Measurements from ENCODE around the gene JUND. TPM values are rescaled to one million over a fixed set of nuclear protein-coding genes. Genes with fewer than 3 reads are reported as not detected.

JUND gene
- total and polyA plus RNA-seq, 5 donors from 2014 or later = 30.7 to 1,564 (median 71.7) TPM

DNA sequence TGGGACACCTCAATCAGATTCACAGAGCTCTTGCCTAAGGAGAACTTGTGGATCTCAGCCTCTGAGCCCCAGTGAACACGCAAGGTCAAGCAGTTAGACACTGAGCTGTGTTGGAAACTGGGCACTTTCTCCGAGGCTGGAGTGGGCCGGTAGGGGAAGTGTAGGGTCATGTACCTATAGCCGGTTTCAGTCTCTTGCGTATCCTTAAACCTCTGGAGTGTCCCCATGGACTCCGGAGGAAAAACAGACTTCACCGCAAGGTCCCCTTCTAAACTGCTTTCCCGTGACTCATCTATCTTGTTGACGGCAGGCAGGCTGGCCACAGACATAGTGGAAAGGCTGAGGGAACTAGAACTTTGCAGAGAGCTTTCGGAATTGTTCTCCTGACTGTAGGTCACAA is 18.5 kb downstream of the JUND start:
- H3K27me3 ChIP-seq (ENCODE audit: control insufficient read depth, insufficient read depth, low read length) = no peaks in the 10 kb centered on the region
- Mint-ChIP-seq H3K27me3 (peaks cover 5% of the 10 kb centered on the region), H3K36me3 (peaks cover 12% of the 10 kb centered on the region), H3K4me3 (no peak overlapping the region), H3K4me1 (peaks cover 0 to 2% (median 0%) of the 10 kb centered on the region in 4 donors), H3K9me3 (peaks cover 0 to 2% (median 0%) of the 10 kb centered on the region in 7 donors), H3K27ac (no peak overlapping the region)
- no peaks in the 10 kb centered on the region for H3K9me3 ChIP-seq (ENCODE audit: control insufficient read depth in 2 of 2, low read length in 2 of 2)
- H3K36me3 ChIP-seq (ENCODE audit: control insufficient read depth, insufficient read depth, low read length) = peaks cover 18% of the 10 kb centered on the region
- no peaks in the 10 kb centered on the region for H3K4me1 ChIP-seq (ENCODE audit: control insufficient read depth, insufficient read depth, low read length, poor library complexity, severe bottlenecking)
- ATAC-seq (ENCODE audit: low read depth in 2 of 2) (no peak), DNase-seq (no peak)
- H3K4me3 ChIP-seq (ENCODE audit: low read depth, low read length) = no peak overlapping the region
- no peak overlapping the region for H3K27ac ChIP-seq (ENCODE audit: insufficient read depth, low read length, poor library complexity, severe bottlenecking)

- Mint-ChIP-seq H3K36me3 (peaks cover 10% of the 10 kb centered on the region), H3K27ac (no peak overlapping the region), H3K27me3 (peaks cover 5% of the 10 kb centered on the region), H3K4me1 (peaks cover 0 to 2% (median 0%) of the 10 kb centered on the region in 4 donors), H3K9me3 (peaks cover 0 to 2% (median 0%) of the 10 kb centered on the region in 7 donors), H3K4me3 (peak overlapping the region in 1 of 4 donors; percentile 25)
- ATAC-seq (ENCODE audit: low read depth in 2 of 2) (no peak), DNase-seq (no peak)
- Histone ChIP-seq H3K27me3 (ENCODE audit: control insufficient read depth, insufficient read depth, low read length) (no peaks in the 10 kb centered on the region), H3K36me3 (ENCODE audit: control insufficient read depth, insufficient read depth, low read length) (peaks cover 13% of the 10 kb centered on the region), H3K4me1 (ENCODE audit: control insufficient read depth, insufficient read depth, low read length, poor library complexity, severe bottlenecking) (no peaks in the 10 kb centered on the region), H3K4me3 (ENCODE audit: low read depth, low read length) (no peak overlapping the region), H3K27ac (ENCODE audit: insufficient read depth, low read length, poor library complexity, severe bottlenecking) (no peak overlapping the region), H3K9me3 (ENCODE audit: control insufficient read depth in 2 of 2, low read length in 2 of 2) (no peaks in the 10 kb centered on the region)
Measured at GRCh38 chr19:18262144-18262543, 19.3 kb downstream of the JUND start.

DNA sequence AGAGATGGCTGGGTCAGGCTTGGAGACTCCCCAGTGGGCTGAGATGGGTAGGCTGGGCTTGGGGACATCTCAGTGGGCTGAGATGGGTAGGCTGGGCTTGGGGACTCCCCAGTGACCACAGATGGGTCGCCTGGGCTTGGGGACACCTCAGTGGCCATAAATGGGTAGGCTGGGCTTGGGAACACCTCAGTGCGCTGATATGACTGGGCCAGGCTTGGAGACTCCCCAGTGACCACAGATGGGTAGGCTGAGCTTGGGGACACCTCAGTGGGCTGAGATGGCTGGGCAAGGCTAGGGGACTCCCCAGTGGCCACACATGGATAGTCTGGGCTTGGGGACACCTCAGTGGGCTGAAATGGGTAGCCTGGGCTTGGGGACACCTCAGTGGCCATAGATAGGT is 19.9 kb downstream of the JUND start:
- H3K27ac Mint-ChIP-seq = no peak overlapping the region

GRCh38 chr19:18259893-18260292 is 21.5 kb downstream of the JUND start:
- Histone ChIP-seq H3K4me3 (ENCODE audit: low read depth, low read length) (no peak overlapping the region), H3K36me3 (ENCODE audit: control insufficient read depth, insufficient read depth, low read length) (no peaks in the 10 kb centered on the region), H3K27ac (ENCODE audit: insufficient read depth, low read length, poor library complexity, severe bottlenecking) (no peak overlapping the region), H3K4me1 (ENCODE audit: control insufficient read depth, insufficient read depth, low read length, poor library complexity, severe bottlenecking) (no peaks in the 10 kb centered on the region), H3K9me3 (ENCODE audit: control insufficient read depth in 2 of 2, low read length in 2 of 2) (no peaks in the 10 kb centered on the region), H3K27me3 (ENCODE audit: control insufficient read depth, insufficient read depth, low read length) (no peaks in the 10 kb centered on the region)
- DNase-seq = no peak
- Mint-ChIP-seq H3K36me3 (no peaks in the 10 kb centered on the region), H3K27ac (no peak overlapping the region), H3K9me3 (peaks cover 0 to 2% (median 0%) of the 10 kb centered on the region in 7 donors), H3K27me3 (peaks cover 5% of the 10 kb centered on the region), H3K4me1 (peaks cover 0 to 3% (median 1%) of the 10 kb centered on the region in 4 donors), H3K4me3 (peak overlapping the region in 1 of 4 donors; percentile 38)
- ATAC-seq (ENCODE audit: low read depth in 2 of 2) = no peak

More for the DNA sequence above, 19.9 kb downstream of the JUND start:
- ATAC-seq (ENCODE audit: low read depth in 2 of 2) (no peak), DNase-seq (no peak)
- Mint-ChIP-seq H3K9me3 (peaks cover 0 to 2% (median 0%) of the 10 kb centered on the region in 7 donors), H3K4me3 (peak overlapping the region in 1 of 4 donors; percentile 25), H3K36me3 (peaks cover 7% of the 10 kb centered on the region), H3K27me3 (peaks cover 5% of the 10 kb centered on the region), H3K4me1 (peaks cover 0 to 2% (median 0%) of the 10 kb centered on the region in 4 donors)
- no peaks in the 10 kb centered on the region for H3K4me1 ChIP-seq (ENCODE audit: control insufficient read depth, insufficient read depth, low read length, poor library complexity, severe bottlenecking)
- peaks cover 7% of the 10 kb centered on the region for H3K36me3 ChIP-seq (ENCODE audit: control insufficient read depth, insufficient read depth, low read length)
- H3K27ac ChIP-seq (ENCODE audit: insufficient read depth, low read length, poor library complexity, severe bottlenecking) = no peak overlapping the region
- H3K4me3 ChIP-seq (ENCODE audit: low read depth, low read length) = no peak overlapping the region
- no peaks in the 10 kb centered on the region for H3K9me3 ChIP-seq (ENCODE audit: control insufficient read depth in 2 of 2, low read length in 2 of 2)
- no peaks in the 10 kb centered on the region for H3K27me3 ChIP-seq (ENCODE audit: control insufficient read depth, insufficient read depth, low read length)

DNA sequence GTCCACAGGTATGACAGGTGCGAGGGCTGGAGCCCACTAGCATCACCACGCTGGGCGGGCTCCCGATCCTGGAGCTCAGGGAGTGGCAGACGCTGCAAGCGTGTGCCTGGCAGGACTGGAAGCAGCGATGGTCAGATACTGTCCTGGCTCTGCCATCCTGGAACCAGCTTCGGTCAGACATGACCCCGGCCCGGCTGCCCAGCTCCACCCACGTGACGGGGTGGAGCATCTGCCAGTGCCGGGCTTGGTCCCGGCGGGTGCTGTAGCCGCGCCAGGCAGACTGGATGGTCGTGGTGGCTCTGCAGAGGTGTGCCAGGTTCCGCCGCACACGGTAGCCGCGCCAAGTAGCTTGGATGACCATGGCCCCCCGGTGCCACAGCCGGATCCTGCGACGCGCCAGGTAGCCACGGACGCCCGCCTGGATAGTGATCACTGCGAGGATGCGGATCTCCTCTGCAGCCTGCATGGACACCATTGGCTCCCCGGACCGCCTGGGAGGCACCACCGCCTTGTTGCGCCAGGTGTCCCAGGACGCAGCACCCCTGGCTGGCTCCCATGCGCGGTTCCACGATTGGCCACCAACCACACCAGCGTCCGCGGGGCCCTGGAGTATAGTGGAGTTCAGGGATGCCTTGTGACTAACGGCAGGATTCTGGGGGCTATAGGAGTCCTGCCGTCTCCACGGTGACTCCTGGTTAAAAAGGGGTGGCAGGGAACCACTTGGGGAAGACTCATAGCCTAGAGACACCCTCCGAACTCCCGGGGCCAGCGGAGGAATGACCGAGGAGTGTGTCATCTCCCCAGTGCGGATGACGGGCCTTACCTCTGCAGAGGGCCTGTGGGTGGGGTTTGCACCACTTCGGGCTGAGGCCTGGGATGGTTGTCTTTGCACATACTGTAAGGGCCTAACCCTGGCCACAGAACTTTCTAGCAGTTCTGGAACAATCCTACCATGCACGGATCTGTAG is 23.6 kb downstream of the JUND start:
- Mint-ChIP-seq H3K4me3 (no peak overlapping the region), H3K4me1 (peaks cover 0 to 3% (median 1%) of the 10 kb centered on the region in 4 donors), H3K27ac (no peak overlapping the region), H3K36me3 (no peaks in the 10 kb centered on the region), H3K27me3 (peaks cover 20% of the 10 kb centered on the region), H3K9me3 (peaks cover 0 to 5% (median 0%) of the 10 kb centered on the region in 7 donors)
- DNase-seq (no peak), ATAC-seq (ENCODE audit: low read depth in 2 of 2) (no peak)
- no peaks in the 10 kb centered on the region for H3K27me3 ChIP-seq (ENCODE audit: control insufficient read depth, insufficient read depth, low read length)
- H3K27ac ChIP-seq (ENCODE audit: insufficient read depth, low read length, poor library complexity, severe bottlenecking) = no peak overlapping the region
- H3K4me1 ChIP-seq (ENCODE audit: control insufficient read depth, insufficient read depth, low read length, poor library complexity, severe bottlenecking) = no peaks in the 10 kb centered on the region
- no peak overlapping the region for H3K4me3 ChIP-seq (ENCODE audit: low read depth, low read length)
- H3K36me3 ChIP-seq (ENCODE audit: control insufficient read depth, insufficient read depth, low read length) = no peaks in the 10 kb centered on the region
- no peaks in the 10 kb centered on the region for H3K9me3 ChIP-seq (ENCODE audit: control insufficient read depth in 2 of 2, low read length in 2 of 2)

DNA sequence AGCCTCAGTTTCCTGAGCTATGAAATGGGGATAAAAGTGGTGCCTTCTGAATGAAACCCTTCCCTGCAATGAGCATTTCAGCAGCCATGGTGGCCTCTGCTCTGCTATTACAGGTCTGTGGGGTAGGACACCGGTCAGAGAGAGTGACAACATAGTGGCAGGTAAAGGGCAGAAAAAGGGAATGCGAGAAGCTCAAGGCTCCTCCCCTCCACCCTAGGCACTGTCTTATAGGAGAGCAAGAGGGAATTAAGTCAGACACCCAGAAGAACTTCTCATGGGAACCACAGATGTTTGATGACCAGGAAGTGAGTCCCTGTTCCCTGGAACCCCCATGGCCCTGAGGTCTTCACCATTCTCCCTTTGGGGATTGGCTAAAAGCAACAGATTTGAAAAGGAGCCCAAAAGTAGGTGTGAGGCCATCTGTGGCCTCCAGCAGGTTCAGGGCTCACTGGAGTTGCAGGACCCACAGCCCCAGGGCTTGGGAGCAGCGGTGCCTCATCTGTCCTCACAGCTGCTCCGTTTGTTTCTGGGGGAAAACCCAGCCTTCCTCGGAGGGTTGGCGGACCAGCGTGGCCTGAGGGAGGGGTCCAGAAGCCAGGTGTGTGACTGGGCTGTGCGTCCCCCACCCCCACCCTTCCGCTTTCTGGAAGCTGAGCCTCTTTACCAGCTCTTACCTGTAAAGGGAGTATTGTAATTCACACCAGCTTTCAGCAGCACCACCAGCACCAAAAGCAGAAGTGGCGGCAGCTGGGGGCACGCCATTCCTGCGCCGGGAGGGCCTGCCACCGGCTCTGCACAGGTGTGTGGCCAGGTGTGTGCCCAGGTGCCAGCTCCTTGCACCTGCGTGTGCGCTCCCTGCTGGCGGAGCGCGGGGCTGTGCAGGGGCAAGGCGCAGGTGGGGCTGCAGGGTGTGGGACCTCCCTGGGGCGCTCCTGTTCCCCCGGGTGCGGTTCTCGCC is 26.6 kb downstream of the JUND start:
- Mint-ChIP-seq H3K4me1 (peaks cover 0 to 7% (median 6%) of the 10 kb centered on the region in 4 donors), H3K27me3 (peaks cover 23% of the 10 kb centered on the region), H3K36me3 (no peaks in the 10 kb centered on the region), H3K4me3 (no peak overlapping the region), H3K9me3 (peaks cover 0 to 2% (median 0%) of the 10 kb centered on the region in 7 donors), H3K27ac (peak overlapping the region in 1 of 3 donors; percentile 13)
- ATAC-seq (ENCODE audit: low read depth in 2 of 2) (no peak), DNase-seq (peak in 1 of 3 donors; percentile 24)
- Histone ChIP-seq H3K4me1 (ENCODE audit: control insufficient read depth, insufficient read depth, low read length, poor library complexity, severe bottlenecking) (no peaks in the 10 kb centered on the region), H3K9me3 (ENCODE audit: control insufficient read depth in 2 of 2, low read length in 2 of 2) (no peaks in the 10 kb centered on the region), H3K4me3 (ENCODE audit: low read depth, low read length) (no peak overlapping the region), H3K36me3 (ENCODE audit: control insufficient read depth, insufficient read depth, low read length) (no peaks in the 10 kb centered on the region), H3K27ac (ENCODE audit: insufficient read depth, low read length, poor library complexity, severe bottlenecking) (no peak overlapping the region), H3K27me3 (ENCODE audit: control insufficient read depth, insufficient read depth, low read length) (no peaks in the 10 kb centered on the region)

DNA sequence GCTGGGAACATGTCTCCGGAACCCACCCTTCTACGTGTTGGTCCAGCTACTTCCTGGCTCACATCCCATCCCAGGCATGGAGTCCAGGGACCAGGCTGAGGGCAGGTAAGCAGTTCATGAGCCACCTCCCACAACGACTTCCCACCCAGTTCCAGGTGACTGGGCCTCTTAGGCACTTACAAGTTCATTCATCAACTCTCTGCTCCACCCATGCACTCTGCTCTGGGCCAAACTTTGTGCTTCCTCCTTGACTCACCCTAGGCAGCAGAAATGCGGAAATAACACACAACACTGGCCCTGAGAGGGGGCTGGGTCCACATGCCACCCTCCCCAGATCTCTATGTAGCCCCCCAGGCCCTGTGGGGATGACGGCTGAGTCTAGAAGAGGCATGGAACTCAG is 27.7 kb downstream of the JUND start:
- Histone ChIP-seq H3K27me3 (ENCODE audit: control insufficient read depth, insufficient read depth, low read length) (no peaks in the 10 kb centered on the region), H3K36me3 (ENCODE audit: control insufficient read depth, insufficient read depth, low read length) (no peaks in the 10 kb centered on the region), H3K4me3 (ENCODE audit: low read depth, low read length) (no peak overlapping the region), H3K27ac (ENCODE audit: insufficient read depth, low read length, poor library complexity, severe bottlenecking) (no peak overlapping the region), H3K4me1 (ENCODE audit: control insufficient read depth, insufficient read depth, low read length, poor library complexity, severe bottlenecking) (no peaks in the 10 kb centered on the region), H3K9me3 (ENCODE audit: control insufficient read depth in 2 of 2, low read length in 2 of 2) (no peaks in the 10 kb centered on the region)
- no peak overlapping the region for H3K27ac Mint-ChIP-seq
- H3K36me3 Mint-ChIP-seq = no peaks in the 10 kb centered on the region
- peaks cover 0 to 7% (median 6%) of the 10 kb centered on the region in 4 donors for H3K4me1 Mint-ChIP-seq
- DNase-seq (no peak), ATAC-seq (ENCODE audit: low read depth in 2 of 2) (peak in 1 of 2 donors; percentile 43)
- peaks cover 23% of the 10 kb centered on the region for H3K27me3 Mint-ChIP-seq
- H3K9me3 Mint-ChIP-seq = peaks cover 0 to 2% (median 0%) of the 10 kb centered on the region in 7 donors
- H3K4me3 Mint-ChIP-seq = no peak overlapping the region
